HG03095 (cell line): ENCODE measurements around the gene HDGFL3.

Experiments used
- ATAC-seq: cut with Tn5 transposase; IDR thresholded peaks from one replicate; pipeline ENCODE4 v1.9.1; 2021; ENCODE audit warnings: moderate library complexity; ENCODE audit not compliant: unreplicated experiment

HDGFL3 gene

DNA sequence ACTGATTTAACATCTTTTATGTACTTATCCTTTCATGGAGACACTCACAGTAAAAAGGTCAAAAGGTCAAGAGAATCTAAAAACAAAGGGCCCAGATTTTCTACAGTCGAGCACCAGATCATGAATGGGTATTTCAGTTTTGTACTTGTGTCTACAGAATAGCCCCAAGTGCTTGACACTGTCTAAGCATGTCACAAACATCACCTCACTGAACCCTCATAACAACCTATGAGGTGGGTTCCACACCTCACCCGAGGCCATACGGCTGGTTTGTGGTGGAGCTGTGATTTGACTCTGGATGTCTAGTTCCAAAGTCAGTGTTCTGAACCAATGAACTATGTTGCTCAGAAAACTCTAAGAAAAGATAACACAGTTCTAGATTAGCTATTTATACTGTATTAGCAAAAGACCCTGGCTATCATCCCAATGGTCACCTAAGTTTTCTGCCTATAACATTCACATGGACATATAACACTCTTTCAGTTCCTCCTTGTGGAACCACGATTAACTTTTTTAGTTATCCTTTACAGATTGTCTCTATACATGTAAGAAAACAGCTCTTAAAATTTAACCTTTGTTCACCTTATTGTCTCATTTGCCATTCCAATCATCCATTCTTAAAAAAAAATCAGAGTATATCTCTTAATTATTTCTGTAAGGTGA is 74.6 kb downstream of the HDGFL3 start:
- no peak for ATAC-seq

DNA sequence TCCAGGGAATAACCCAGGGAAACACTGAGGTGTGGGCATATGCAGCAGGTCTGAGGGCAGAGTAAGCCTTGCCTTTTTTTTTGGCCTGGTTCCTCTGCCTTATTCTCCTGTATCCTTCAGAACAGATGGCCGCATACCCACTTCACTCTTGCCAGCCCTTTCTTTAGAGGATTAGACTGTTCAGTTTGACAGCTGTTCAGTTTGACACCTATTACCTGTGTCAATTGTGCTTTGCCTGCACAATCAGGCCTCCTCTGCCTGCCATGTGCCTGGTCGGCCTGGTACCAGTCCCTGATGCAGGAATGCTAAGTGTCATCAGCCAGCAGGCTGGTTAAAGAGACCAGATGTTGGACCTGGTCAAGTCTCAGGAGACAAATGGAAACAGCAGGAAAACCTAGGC is 77.8 kb downstream of the HDGFL3 start:
- no peak for ATAC-seq

DNA sequence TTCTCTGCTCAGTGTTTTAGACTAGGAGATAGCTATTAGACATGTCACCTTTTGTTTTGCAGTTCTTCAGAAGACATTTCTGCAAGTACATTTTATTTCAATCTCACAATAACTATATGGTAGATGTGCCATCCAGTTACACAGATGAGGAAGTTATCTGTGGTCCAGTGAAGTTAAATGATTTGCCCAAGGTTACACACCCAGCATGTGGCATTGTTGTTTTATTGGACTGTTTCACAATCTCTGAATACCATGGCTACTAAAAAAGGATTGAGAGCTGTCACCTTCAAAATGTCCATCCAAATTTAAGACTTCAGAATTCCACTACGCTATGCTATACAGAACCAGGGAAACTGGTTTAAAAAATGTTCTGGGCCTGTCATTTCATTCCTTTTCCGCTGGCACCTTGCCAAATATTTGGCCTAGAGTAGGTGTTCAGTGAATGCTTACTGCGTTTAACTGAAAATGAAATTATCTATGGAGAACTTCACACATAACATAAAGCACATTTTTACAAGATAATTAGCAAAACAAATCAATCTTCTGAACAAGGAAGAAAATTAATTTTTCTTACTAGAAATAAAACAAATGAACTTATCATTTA is 80.0 kb downstream of the HDGFL3 start:
- no peak for ATAC-seq

DNA sequence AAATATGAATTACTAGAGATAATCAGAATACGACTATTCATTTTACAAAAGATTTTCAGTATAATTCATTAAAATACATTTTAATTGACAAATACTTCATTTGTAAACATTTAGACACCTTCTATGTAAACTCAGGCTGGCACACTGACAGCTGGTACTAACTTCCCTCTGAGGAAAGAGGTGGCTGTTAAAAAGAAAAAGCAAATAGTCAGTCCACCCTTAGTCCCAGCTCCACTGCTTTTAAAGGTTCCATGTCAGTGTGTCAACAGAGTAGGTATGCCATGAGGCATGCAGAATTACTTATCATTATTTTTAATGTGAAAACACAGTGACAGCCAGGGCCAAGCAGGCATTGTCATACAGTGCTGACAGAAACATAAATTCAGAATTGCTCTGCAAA is 84.1 kb downstream of the HDGFL3 start:
- ATAC-seq: no peak

DNA sequence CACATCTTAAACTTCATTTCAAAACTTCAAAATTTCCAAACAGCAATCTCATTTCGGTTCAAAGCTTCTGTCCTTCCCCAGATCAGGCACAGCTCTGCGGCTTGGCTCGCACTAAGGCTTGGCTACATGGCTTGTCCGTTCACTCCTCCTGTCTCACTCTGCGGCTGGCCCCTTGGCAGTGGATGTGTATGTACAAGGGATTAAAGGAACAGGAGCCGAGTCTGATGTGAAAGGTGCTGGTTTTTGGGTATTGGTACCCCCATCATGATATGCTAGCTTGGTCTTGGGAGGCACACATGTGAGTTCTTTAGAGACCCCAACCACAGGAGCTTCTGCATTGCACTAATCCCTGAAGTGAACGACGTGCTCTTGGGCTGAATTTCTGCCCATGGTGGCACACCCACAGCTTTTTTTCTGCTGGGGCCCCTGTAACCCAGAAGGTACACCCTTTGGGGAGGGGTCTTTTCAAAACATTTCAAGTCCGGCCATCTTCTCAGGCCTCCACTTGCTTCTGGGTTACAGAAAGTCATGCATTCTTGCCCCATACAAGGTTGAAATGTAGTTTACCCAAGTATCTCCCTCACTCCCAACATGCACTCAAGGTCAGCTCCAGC is 87.5 kb downstream of the HDGFL3 start:
- no peak for ATAC-seq

DNA sequence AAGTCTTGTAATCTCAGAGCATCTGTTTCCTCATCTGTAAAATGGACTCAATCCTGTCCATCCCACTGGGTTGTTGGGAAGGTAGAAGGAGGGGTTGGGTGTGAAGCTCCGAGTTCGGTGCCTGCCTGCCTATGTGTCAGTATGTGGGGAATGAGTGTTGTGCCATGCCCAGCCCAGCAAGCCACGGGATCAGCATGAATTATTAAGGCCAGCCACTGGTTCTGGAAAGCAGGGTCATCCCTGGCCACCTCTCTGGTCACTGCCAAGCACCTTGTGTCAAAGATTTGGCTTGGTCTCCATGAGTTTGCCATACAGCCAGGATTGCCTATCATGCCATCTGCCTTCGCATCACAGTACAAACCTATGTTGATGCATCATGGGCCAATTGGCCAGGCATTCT is 88.7 kb downstream of the HDGFL3 start:
- no peak for ATAC-seq

DNA sequence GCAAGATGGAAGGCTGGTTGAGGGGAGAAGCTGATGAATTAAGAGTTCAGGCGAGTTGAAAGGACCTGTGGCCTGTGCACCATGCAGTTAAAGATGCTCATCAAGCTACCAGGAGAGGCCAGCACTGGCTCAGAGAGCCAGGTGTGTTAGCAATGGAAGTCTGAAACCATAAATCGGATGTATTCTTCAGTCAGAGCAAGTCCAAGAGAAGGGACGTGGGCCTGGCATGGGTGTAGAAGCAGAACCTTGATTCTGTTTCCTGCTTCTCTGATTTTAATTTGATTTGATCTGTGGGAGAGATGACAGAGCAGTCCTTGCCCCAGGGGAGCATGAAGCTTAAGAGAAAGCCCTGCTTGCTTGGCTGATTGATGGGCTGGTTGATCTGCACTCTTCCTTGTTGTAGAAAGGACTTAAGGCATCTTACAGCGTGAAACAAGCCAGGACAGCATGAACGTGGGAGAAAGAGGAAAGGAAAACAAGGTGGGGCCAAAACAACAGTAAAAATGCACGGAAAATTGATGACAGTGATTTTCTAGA is 89.3 kb downstream of the HDGFL3 start:
- no peak for ATAC-seq

DNA sequence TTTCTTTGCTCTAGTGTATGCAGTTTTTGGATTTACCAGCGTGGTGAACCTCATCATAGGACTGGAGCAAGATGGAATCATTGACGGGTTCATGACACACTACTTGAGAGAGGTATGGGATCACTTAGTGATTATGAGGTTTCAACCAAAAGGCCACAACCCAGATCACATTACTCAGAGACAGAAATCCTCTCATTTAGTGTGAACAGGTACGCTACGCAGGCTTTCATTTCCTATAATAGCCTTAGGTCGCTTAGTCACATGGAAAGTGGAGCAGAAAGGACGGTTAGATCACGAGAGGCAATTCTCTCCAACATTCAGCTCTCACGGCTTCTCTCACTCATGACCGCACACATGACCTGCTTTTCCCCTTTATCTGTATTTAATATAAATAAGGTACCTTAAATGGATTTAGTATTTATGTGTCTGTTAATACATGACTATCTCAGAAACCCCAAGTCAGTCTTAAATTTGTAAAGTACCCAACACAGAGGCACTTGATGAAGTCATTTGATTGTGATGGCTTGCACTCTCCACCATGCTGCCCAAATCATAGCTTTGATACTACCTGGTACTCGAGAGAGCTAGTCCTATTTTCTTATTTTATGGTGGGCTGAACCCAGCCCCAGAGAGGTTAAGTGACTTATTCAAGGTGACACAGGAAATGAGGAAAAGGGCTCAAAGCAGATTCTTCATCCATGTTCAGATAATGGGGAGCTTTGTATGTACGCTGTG is 91.6 kb downstream of the HDGFL3 start:
- peak; percentile 77 for ATAC-seq

DNA sequence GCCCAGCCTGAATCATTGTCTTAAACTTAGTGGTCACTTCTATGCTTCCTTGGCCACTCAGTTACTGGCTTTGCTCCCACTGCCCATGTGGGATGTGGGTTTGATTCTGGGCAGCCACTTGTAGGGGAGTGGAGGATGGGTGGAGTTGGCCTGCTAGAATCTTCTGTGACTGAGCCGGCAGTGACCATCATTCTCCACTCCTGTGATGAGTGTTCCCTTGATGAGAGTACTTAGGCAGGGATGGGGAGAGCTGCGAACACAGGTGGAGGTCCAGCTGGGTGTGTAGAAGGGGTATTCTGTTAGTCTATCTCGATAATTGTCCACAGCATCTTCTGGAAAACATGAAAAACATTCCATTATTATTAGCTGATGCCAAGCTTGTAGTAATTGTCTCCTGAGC is 92.2 kb downstream of the HDGFL3 start:
- ATAC-seq: no peak

DNA sequence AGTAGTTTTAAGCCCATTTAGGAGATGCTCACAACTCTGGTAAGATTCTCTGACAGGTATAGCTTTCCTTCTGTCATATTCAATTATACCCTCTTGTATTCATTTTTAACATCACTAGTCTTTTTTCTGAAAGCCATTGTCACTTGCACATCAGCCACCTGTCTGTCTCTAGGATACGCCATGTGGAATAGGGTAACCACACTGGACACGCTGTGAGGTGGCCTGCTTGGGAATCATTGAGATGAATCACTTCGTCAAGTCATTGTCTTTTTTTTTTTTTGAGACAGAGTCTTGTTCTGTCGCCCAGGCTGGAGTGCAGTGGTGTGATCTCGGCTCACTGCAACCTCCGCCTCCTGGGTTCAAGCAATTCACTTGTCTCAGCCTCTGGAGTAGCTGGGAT is 92.8 kb downstream of the HDGFL3 start:
- ATAC-seq: no peak

DNA sequence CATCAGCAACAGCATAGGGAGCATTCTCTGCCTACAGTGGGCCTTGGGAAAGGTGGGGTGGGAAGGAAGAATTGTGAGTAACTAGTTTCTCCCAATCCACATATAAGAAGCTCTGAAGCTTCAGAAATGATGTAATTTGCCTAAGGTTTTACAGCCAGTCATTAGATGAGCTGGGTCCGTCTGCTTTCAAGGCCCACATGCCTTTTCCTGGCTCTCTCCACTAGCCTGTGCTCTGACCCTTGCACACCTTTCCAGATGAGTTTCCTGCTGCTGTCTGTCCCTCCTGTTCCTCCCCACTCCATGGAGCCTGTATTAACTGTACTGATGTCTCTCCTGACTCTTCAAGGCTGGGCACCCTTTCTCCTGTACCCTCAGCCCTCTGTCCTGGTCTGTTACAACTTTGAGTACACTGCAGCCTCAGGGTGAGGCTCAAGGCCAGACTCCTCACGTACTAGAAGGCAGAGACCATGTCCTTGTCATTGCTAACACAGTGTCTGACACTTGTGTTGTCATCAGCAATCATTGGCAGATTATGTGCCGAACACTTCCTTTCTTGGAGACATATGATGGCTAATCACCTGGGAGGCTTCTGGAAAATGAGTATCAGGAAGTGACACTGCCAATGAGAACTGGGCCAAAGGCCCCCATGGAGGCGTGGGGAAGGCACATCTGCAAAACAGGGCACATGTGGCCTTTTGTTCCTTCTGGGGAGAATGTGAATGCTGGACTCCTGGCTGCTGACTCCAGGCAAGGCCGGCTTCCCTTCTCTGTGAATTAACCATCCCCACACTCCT is 93.5 kb downstream of the HDGFL3 start:
- no peak for ATAC-seq

DNA sequence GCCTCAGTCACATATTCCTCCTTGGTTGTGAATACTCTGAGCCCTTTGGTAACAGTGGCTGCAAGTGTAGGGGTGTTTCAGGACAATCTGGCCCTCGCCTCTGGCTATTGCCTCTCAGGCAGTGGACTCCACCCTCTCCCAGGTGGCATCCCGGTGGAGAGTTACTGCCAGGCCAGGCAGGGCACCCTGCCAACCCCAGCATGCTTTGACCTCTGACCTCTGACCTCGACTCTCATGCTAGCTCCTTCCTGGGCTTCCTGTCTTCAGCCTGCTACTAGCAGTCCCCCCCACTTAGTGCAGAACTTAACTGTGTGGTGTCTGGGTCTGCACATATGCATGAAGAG is 94.7 kb downstream of the HDGFL3 start:
- no peak for ATAC-seq

DNA sequence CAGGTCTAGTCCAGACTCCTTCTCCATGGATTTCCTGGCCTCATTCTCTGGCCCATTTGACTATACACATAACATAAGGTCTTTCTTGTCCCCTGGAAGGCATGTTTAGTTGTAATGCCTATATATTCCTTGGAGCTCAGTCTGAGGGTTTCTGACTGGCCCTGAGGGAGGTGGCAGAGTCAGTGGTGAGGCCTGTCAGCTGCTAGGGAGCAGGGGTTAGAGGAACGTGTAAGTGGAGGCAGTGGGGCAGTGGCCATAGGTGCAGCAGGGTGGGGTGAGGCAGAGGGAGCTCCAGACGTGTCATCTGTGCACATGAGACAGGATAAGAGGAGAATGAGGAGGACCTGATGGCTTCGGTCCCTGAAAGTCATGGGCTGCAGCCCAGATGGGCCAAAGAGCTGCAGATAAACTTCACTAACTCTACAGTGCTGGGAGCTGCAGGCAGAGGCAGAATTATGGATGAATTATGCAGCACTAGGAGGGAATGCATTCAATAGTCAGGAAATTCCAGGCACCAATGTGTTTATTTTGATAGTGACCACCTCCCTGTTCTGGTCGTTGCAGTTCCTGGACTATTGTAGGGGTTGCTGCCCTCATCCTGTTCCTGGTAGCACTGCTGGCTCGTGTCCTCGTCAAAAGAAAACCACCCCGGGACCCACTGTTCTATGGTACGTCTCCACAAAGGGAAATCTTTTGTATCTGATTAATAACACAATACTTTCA is 95.2 kb downstream of the HDGFL3 start:
- ATAC-seq: no peak

DNA sequence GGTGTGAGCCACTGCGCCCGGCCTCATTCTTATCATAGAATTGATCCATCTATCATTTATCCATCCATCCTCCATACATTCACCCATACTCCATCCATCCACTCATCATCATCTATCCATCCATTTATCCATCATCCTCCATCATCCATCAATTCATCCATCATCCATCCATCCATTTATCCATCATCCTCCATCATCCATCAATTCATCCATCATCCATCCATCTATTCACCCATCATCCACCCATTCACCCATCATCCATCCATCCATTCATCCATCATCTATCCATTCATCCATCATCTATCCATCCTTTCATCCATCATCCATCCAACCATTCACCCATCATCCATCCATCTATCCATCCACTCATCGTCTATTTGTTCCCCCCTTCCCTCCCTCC is 96.5 kb downstream of the HDGFL3 start:
- no peak for ATAC-seq

DNA sequence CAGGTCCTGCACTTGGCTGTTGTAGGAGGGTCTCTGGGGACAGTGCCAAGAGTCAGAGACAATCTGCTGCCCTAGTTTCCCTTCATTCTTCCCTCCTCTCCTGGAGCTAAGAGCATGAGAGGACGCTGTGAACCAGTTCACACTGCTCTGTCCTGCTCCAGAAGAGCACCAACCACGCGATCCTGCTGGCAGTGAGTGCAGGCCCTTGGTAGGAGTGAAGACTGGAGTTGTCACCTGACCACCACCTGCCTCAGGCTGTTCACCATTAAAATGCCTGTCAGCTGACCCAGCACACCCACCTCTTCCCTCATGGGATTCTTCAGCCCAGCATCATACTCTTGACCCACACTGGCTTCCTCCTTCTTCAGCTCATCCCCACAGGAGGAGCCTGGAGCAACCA is 97.2 kb downstream of the HDGFL3 start:
- ATAC-seq: no peak

DNA sequence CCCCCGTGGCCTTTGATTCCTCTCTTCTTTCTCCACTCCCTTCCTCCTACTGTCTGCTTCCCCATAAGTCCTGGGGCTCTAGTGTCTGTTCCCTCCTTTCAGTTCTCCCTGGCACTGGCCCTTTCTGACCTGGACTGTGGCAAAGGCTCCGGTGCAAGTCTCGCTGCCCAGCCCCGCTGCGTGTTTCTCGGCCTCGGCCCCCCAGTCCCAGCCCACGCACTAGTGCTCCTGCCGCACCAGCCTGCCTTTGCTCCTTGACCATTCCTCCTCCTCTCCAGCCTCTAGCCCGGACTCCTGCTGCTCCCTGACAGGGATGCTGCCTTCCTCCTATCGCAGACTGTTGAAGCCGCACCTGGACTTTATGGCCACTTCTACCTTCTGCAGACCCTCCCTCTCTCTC is 98.1 kb downstream of the HDGFL3 start:
- ATAC-seq: no peak

DNA sequence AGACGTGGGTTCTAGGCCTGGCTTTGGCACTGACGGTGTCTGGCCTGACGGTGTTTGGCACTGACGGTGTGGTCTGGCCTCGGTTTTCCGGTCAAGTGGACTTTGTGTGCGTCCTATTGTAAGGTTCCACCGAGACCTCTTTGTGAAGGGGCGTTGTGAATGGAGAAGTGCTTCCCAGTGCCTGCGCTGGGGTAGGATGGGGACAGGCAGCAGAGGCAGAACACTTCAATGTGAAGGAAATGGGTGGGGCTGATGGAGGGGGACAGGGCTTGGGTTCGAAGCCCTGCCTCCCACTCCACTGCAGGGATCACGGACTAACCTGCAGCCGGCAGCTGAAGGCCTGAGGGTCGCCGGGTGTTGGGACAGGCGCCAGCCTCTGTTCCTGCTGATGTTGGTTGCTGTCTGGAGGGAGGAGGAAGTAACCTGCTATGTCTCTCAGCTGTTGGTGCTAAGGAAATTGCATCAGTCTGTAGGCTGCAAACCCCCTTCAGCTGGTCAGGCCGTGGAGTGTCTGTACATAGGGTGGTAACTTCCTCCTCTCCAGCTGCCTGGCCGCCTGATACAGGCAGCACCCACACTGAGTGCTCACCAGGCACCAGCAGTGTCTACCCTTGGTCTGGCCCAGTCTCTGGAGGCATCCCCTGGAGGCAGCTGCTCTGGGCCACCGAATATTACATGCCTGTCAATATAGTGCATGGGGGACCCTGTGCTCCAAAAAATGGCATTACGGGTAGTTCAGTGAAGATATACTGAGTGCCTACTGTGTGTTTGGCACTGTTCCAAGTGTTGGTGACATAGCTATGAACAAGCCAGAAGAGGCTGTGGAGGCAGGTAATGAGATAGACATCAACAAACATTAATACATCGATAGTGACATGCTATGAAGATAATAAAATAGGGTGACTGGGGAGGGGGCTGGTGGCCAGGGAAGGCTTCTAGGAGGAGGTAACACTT is 99.1 kb downstream of the HDGFL3 start:
- ATAC-seq: peak; percentile 70

DNA sequence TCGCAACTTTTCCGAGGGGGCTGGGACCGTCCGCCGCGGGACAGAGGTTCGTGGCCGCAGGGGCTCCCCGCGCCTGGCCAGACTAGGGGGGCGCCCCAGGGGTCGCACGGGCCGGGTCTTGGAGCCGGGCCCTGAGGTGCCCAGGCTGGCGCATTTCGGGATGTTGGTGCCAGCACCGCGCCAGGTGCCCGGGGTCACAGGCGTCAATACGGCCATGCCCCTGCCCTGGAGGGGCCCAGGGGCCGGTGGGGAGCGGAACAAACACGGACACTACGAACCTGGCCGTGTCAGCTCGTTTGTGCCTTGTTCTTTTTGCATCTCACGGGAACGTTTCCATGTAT is 99.8 kb downstream of the HDGFL3 start:
- no peak for ATAC-seq
